DMS53 treated with DMSO at 0.1 percent for 48 hours (cell line): ENCODE data around the gene DACT2.
"Not testable (repeated sequence)": the region's sequence is repeated elsewhere in the genome, so short reads cannot be mapped to it uniquely, and the experiment has no call there.

Experiments
- DNase-seq: peaks from one replicate; lab custom pipeline; 2025; ENCODE audit not compliant: unreplicated experiment; lab: John Stamatoyannopoulos, UW

DACT2 gene

DNA sequence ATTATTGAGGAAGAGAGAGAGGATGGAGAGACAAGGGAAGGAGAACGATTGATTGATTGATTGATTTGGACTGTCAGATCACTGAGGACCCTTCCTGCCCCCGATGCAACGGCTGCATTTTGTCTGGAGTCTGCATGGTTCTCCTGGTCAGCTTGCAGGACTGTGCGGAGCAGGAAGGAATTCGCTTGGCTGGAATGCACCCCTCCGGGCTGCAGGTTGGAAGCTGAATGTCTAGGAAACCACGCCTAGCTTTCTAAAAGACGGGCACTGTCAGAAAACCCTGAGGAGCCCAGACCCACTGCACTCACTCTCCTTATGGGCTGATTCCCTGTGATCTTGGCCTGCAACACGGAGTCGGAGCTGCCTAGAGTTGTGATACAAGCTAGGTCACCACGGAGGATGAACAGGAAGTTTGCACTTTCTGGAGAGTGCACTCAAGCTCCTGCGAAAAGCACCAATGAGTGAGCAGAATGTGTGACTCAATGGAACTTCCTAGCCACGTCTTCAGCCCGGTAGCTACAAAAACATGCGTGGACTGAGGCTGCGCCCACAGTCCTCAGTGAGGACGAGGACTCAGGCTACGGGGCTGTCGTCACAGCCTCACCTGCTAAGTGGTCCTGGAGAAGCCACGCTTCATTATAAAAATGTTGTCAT lies 14.4 kb downstream of the DACT2 start:
- DNase-seq = no peak

DNA sequence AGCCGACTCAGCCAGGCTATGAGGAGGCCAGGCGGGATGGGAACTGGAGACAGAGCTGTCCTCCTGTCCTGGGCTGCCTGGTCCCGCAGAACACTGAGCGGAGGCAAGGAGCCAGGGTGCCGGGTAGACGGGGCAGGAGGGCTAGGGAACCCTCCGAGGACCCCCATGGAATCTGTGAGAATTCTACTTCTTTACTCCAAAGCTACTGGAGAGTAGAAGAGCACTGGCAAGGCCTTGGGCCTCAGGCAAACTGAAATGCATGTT lies 14.9 kb downstream of the DACT2 start:
- no peak for DNase-seq

DNA sequence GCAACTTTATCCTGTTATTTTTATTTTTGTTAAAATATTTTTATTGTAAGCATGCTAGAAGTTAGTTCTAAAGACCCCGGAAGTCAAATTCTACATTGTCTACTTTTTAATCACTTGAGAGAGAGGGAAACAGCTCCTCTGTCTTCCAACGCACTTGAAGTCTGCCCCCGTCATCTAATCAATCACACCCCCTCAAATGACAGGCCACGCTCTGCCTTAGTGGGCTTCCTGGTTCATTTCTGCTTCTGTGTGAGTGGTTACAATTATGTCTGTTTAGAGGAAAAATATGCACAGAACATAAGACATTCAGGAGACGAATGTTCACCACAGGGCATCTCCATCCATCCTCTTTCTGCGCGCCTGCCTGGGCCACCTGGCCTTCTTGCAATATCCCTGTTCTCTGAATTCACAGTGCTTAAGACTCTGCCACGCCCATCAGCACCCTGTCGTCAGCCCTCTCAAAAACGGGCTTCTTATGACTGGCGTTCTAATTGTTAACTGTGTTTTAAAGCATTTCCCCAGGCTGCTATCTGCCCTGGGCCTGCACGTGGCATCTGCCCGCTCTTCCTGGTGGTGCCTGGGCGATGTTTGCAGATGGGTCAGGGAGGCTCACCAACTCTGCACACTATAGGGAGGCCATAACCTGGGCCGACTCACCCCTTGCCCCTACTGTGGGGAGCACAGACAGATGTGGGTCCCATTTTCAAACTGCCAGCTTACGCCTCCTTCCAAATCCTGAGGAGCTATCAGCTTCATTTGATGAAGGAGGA lies 15.4 kb downstream of the DACT2 start:
- DNase-seq = no peak

DNA sequence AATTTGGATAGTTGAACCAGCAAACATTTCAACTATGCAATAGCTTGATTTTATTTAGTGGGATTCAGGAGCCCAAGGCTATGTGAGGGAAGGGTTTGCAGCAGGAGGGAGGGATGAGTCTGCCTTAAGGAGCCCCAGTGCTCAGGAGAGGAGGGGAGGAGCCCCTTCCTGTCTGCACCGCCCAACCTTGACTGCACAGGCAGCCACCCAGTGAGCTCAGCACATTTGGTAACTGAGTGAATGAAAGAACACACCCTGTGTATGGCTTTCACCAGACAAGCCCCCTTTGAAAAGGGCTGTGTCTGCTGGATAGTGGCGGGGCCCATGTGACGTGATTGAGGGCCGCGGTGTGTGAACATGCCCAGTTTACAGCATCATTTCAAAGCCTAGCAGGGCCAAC lies 17.0 kb downstream of the DACT2 start:
- peak; percentile 32 for DNase-seq

DNA sequence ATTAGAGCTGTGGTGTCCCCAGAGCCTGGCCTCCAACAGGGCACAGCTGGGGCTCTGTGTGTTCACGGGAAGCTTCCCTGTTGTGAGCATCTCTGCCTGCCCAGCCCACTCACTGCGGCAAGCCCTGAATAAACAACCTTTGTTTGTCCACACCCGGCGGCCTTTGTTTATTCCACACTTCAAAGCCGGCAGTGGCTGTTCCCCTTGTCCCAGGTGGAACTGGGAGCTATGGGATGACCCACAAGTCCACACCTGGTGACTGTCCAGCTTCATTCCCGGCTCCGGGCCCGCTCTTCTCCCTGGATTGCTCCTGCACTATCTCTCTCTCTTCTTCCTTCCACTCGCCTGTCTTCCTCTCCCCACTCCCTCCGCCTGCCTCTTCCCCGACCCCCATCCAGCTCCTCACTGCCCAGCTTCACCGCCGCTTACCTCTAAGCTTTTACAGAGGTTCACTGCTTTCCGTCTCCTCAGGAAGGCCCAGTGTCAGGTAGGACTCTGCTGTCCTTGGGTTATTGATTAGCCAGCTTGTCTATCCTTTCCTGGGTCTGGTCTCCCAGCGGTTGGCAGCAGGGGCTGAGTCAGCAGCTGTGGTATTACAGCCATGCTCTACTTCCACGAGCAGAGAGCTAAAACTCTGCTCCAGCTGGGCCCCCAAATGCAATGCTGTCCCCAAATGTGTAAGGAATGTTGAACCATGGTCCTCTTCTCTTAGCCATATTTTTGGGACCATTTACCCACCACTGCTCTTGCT lies 17.8 kb downstream of the DACT2 start:
- peak; percentile 88 for DNase-seq

DNA sequence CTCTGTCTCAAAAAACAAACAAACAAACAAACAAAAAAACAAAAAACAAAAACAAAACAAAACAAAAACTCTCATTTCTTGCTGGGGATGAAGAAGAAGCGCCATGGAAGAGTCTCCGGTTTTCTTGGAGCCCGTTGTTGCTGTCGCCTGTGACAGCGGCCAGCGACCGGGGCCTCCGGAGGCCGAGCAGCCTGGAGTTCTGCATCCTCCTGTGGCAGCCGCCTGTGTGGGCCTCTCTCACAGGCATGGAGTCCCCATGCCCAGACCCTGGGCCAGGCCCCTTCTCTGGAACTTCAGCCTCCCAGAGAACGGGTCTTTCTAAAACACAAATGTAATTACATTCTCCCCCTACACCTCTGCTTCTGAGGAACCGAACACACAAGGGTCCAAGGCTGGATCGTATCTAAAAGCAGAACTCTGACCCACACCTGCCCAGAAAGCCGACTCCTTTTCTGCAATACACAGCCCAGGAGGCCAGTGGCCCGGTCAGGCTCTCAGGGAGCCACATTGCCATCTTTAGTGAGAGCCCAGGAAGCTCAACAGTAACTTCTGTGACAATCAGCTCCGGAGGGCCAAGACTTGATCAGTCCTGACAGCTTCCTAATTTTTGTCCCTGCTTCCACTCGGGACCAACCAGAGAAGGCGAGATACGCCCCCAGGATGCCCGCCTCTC lies 18.5 kb downstream of the DACT2 start:
- DNase-seq = no peak

DNA sequence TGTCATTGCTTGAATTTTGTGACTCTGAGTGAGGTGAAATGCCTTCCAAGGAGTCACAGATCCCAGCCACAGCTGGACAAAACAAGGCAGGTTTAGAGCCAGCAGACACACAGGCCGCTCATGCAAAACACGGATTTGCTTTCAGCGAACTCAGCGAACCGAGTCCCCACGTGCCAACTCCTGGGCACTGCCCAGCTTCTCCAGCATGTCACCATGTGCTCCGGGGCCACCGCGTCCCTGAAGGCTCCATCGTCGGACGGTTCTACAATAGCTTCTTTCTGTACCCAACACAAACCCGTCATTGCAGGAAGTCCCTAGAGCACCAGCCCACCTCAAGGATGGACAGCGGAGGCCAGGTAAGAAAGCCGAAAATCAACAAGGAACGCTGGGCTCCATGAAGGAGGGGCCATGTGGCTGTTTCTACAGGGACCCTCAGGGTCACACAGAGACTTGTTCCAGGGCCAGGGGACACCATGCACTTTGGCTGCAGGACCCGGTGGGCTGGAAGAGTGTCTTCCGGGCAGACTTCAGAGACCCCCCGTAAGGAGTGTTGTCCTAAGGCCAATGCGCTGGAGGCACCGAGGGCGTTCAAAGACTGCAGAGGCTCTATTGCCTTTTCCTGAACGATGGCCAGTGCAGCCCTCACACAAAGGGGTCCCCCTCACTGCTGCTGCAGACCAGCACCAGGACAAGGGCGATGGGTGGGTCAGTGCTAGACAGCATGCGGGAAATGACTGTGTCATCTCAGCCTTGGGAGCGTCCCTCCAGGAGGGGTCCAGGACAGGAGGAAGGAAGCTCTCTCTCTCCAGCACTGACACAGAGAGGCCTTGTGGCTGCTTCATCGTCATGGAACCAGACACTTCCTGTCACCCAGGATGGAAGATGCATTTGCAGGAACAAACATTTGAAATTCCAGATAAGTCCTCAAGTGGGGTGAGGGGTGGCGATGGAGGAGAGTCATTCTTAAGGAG lies 19.8 kb downstream of the DACT2 start:
- no peak for DNase-seq

DNA sequence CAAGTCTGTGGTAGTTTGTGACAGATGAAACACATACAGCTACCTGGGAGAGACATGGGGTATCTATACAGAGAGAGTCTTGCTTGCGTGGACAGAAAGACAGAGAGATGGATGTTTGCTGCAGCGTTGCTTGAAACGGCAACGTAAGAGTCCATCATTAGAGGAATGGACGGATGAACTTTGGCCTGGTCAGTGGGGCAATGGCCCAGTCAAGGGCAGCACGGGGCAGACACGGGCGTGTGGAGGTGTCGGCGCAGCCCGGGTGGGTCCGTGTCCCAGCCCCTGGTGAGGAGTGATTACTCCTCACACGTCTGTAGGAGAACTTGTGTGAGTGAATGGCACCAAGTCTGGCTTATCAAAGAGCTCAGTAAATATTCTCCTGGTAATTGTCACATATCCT lies 21.9 kb downstream of the DACT2 start:
- DNase-seq = no peak

DNA sequence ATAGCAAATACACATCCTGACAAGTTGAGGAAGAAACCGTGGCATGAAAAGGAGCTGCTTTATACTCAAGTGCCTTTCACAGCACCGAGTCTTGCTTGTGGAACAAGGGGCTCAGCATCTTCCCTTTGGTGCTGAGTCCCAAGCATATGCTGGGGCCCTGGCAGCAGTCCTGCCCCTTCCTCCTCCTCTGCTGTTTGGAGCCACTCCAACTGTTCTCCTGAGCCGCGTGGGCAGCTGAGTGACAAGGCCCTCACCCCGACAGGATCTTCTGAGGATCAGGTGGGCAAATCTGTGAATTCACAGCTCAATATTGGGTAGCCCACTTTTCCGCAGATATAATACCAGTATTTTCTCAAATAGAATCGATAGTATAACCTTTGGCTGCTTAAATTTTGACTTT lies 24.7 kb downstream of the DACT2 start:
- no peak for DNase-seq

DNA sequence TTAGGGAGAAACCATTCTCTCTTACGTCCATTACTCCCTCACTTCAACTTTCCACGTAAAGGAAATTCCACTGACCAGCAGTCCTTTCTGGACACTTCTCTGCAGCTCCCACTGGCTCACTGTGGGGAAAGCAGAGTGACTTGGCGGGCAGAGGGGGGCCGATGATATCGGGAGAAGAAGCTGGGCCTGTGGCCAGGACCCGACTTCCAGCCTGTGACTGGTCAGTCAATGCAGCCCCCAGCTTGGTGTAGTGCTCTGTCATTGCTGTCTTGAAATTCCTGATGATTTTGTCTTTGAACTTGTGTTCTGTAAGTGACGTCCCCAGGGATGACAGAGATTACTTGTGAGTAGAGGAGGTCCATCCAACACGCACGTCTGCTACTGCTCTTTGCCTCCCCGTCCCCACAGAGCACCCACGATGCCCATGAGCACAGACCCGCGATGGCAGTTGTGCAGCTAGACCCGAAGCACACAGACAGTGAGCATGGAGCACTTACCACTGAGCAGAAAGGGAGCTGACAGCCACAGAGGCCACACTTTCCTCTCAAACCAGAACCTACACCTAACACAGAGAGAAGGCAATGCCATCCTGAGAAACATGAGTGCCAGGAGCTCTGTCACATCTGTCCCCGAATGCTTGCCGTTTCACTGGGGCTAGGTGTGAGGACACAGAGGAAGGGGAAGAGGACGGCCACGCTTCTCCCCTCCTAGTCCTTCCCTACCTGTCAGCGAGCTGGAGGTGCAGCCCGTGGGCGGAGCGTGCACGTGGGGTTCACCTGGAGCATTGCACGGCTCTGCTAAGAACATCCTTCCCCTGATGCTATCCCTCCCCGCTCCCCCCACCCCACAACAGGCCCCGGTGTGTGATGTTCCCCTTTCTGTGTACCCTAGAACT lies 25.7 kb downstream of the DACT2 start:
- DNase-seq = no peak

DNA sequence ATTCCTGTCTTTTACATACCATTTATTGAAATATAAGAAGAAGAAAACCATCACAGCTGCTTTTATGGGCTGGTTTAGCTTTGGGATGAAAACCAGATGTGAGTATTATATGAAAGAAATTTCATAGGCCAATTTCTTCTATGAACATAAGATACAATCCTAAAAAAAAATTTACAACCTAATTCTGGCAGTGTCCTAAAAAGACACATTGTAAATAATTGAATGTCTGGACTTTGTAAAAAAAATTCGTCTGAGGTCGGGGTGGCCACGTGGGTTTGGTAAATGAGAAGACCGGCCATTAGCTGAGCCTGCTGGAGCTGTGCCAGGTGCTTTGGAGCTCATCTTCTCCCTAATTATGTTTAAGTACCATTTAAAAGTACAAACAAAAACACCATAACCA lies 26.8 kb downstream of the DACT2 start:
- DNase-seq = no peak

DNA sequence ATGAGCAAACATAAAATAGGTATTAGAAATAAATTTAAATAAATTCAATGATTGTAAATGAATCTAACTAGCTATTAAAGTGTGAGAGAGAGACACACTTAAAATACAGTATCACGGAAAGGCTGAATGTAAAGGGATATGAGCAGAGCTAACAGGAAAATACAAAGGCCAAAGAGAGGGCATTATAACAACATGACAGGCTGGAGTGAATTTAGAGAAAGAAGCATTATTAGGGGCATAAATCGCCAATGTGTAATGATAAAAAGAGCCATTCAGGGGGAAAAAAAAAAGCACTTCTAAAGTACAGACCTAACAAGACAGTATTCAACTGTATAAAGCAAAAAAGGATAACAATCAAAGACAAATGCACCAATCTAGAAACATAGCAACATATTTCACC lies 28.1 kb downstream of the DACT2 start:
- DNase-seq = no peak

DNA sequence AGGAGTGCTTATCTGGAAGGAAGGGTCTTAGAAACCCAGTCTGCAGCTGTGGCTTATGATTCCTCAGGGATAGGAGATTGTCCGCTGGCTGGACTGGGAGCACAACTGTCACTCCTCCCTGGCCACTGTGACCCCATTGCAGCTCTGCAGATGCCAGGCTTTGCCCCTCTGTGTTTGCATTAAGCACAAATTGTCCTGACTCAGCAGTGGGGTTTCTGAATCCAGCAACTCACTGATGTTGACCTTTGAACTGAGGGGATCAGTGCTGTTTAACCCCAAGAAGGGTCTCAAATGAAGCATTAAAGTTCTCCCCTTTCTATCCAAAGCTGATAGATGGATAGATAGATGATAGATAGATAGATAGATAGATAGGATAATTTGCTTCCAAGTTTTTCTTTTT lies 29.5 kb downstream of the DACT2 start:
- no peak for DNase-seq

DNA sequence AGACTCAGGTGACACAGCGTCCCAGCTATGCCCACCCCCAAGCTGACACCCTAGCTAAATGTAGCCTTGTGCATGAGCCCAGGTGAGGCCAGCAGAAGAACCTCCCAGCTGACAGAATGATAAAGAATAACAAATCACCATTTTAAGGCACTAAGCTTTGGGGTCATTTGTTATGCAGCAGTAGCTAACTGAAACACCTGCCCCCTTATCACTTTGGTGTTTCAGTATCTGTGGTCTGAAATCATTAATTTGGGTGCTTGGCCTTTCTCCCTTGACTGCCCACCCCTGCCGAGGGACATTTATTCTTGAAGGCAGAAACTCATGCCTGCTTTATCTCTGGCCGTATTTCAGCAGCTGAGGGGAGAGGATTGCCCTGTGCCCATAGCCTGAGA lies 30.0 kb downstream of the DACT2 start:
- no peak for DNase-seq

DNA sequence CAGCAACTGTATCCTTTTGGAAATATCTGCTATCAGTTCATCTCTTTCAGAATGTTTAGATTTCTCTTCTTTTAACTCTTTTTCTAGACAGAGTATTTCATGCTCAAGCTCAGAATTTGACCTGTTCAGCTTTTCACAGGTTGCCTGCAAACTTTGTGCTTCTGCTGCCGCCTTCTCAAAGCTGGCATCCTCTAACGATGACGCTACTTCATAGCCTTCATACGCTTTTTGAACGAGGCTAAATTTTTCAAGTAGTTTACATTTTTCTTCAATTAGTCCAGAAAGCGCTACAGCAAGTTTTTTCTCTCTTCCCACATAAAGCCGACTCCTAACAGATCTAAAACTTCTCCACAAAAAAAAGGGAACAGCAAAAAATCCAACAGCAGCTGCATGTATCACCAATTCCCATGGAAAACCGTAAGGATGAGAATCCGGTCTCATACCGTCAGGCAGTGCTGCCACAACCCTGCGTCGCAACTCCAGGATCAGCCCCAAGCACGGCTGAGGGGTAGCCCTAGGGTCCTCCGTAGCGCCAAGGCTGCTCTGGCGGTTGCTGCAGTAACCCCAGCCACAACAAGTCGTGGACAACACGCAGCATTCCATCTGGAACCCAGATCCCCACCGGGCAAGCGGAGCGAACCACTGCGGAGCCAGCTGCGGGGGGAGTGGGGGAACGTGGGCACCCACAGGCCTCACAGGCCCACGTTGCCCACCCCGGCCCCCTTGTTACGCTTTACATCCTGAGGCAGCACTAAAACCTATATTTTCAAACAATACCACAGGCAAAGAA lies 30.6 kb downstream of the DACT2 start:
- DNase-seq = no peak

DNA sequence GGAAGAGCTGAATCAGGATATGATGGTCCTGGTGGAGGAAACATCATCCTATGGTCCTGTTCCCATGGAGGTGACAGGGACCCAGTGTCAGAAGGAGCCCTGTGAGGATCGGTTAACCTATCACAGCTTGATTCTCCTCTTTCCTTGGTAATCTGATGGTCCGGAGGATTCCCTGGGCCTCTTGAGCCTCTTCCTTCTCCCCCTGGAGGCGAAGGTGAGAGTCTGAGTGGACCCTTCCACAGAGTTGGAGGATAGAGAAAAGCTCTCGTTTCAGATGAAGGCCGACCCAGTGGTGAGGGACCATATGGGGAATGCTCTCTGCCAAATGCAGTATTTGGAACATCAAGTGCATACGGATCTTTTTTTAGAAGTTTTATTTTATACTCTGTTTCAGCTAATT lies 32.1 kb downstream of the DACT2 start:
- DNase-seq = not testable (repeated sequence)

DNA sequence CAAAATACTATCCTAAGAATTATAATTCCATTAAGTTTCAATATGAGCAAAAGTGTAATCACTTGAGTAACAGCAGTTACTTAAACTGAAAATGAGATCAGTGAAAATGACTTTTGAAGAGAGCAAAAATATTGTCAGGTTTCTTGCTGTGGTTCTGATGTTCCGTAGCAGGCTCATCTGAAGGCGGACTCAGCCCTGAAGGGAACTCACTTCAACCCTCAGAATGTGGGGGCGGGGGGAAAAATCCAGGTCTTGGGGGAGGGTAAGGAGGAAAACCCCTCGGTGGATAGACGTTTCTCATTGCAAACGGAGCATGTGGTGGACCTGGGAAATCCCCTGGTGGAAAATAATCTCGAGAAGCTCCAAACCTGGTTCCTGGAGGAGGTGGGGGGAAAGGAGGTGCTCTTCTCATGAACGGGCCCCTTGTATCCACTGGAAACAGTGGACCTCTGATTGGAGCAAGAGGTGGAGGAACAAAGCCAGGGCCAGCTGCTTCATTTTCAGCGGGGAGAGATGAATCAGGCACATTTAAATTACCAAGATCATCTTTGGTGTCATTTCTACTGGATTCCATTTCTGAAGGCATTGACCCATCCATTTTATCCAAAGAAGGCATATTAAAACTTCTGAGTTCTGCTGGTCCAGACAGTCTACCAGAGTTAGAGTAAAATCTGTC lies 32.7 kb downstream of the DACT2 start:
- not testable (repeated sequence) for DNase-seq

DNA sequence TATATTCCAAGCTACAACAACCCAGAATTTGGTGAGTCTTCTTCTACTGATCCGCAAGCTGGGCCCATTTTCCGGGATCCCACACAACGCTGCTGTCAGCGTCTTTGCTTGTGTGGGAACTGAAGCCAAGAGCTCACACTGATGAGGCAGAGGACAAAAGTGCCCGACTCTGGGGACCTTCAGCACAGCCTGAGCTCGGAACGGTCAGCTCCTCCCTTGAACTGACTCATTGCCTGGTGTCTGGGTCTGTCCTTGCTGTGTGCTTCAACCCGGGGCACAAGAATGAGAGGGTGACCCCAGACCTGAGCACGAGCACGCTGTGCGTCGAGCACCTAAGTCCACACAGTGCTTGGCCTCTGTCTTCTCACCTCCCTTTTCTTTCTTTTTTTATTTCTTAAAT lies 33.5 kb downstream of the DACT2 start:
- no peak for DNase-seq
